Measurements from ENCODE around the gene FRMD3.
"Not testable (repeated sequence)": the region's sequence is repeated elsewhere in the genome, so short reads cannot be mapped to it uniquely, and the experiment has no call there.

The FRMD3 gene

GRCh38 chr9:83526211-83526610, 12.0 kb downstream of the FRMD3 start:
- no peak for DNase-seq (ENCODE audit: low read depth, low spot score)
- Histone ChIP-seq H3K9me3 (ENCODE audit: control insufficient read depth, insufficient read depth, low read length) (no peaks in the 10 kb centered on the region), H3K4me3 (ENCODE audit: low read length) (no peak overlapping the region), H3K36me3 (ENCODE audit: control insufficient read depth, insufficient read depth, low read length) (no peaks in the 10 kb centered on the region), H3K4me1 (ENCODE audit: control insufficient read depth, insufficient read depth, low read length) (no peaks in the 10 kb centered on the region), H3K27me3 (ENCODE audit: control insufficient read depth, insufficient read depth, low read length) (no peaks in the 10 kb centered on the region), H3K27ac (ENCODE audit: low read length) (no peak overlapping the region)
- no CpG with 5 or more reads among the region's 2 CpGs for WGBS (ENCODE audit: insufficient coverage, insufficient read length)

GRCh38 chr9:83523684-83524083, 14.5 kb downstream of the FRMD3 start:
- H3K36me3 ChIP-seq (ENCODE audit: control insufficient read depth, insufficient read depth, low read length) = no peaks in the 10 kb centered on the region
- H3K27ac ChIP-seq (ENCODE audit: low read length) = no peak overlapping the region
- H3K4me3 ChIP-seq (ENCODE audit: low read length) = no peak overlapping the region
- no peak for DNase-seq (ENCODE audit: low read depth, low spot score)
- H3K27me3 ChIP-seq (ENCODE audit: control insufficient read depth, insufficient read depth, low read length) = no peaks in the 10 kb centered on the region
- H3K9me3 ChIP-seq (ENCODE audit: control insufficient read depth, insufficient read depth, low read length) = no peaks in the 10 kb centered on the region
- H3K4me1 ChIP-seq (ENCODE audit: control insufficient read depth, insufficient read depth, low read length) = no peaks in the 10 kb centered on the region

- Histone ChIP-seq H3K4me3 (ENCODE audit: low read length) (no peak overlapping the region), H3K4me1 (ENCODE audit: control insufficient read depth, insufficient read depth, low read length) (no peaks in the 10 kb centered on the region), H3K36me3 (ENCODE audit: control insufficient read depth, insufficient read depth, low read length) (no peaks in the 10 kb centered on the region), H3K9me3 (ENCODE audit: control insufficient read depth, insufficient read depth, low read length) (no peaks in the 10 kb centered on the region), H3K27ac (ENCODE audit: low read length) (no peak overlapping the region), H3K27me3 (ENCODE audit: control insufficient read depth, insufficient read depth, low read length) (no peaks in the 10 kb centered on the region)
- no CpG with 5 or more reads among the region's 4 CpGs for WGBS (ENCODE audit: insufficient coverage, insufficient read length)
- DNase-seq (ENCODE audit: low read depth, low spot score) = no peak
These were observed 16.8 kb downstream of the FRMD3 start for GRCh38 chr9:83521411-83521810.

GRCh38 chr9:83521011-83521410, 17.2 kb downstream of the FRMD3 start:
- H3K27ac ChIP-seq (ENCODE audit: low read length) = no peak overlapping the region
- no peak overlapping the region for H3K4me3 ChIP-seq (ENCODE audit: low read length)
- H3K36me3 ChIP-seq (ENCODE audit: control insufficient read depth, insufficient read depth, low read length) = no peaks in the 10 kb centered on the region
- H3K27me3 ChIP-seq (ENCODE audit: control insufficient read depth, insufficient read depth, low read length) = no peaks in the 10 kb centered on the region
- WGBS (ENCODE audit: insufficient coverage, insufficient read length) = no CpG with 5 or more reads among the region's 1 CpG
- H3K4me1 ChIP-seq (ENCODE audit: control insufficient read depth, insufficient read depth, low read length) = no peaks in the 10 kb centered on the region
- no peak for DNase-seq (ENCODE audit: low read depth, low spot score)
- no peaks in the 10 kb centered on the region for H3K9me3 ChIP-seq (ENCODE audit: control insufficient read depth, insufficient read depth, low read length)

- H3K9me3 ChIP-seq (ENCODE audit: control insufficient read depth, insufficient read depth, low read length) = no peaks in the 10 kb centered on the region
- H3K4me3 ChIP-seq (ENCODE audit: low read length) = no peak overlapping the region
- H3K27ac ChIP-seq (ENCODE audit: low read length) = no peak overlapping the region
- no peak for DNase-seq (ENCODE audit: low read depth, low spot score)
- H3K36me3 ChIP-seq (ENCODE audit: control insufficient read depth, insufficient read depth, low read length) = no peaks in the 10 kb centered on the region
- WGBS (ENCODE audit: insufficient coverage, insufficient read length) = no CpG with 5 or more reads among the region's 1 CpG
- H3K4me1 ChIP-seq (ENCODE audit: control insufficient read depth, insufficient read depth, low read length) = no peaks in the 10 kb centered on the region
- no peaks in the 10 kb centered on the region for H3K27me3 ChIP-seq (ENCODE audit: control insufficient read depth, insufficient read depth, low read length)
These were observed 17.9 kb downstream of the FRMD3 start for GRCh38 chr9:83520292-83520691.

- not testable (repeated sequence) for H3K36me3 ChIP-seq (ENCODE audit: control insufficient read depth, insufficient read depth, low read length); H3K9me3 ChIP-seq (ENCODE audit: control insufficient read depth, insufficient read depth, low read length); DNase-seq (ENCODE audit: low read depth, low spot score); H3K27ac ChIP-seq (ENCODE audit: low read length); H3K27me3 ChIP-seq (ENCODE audit: control insufficient read depth, insufficient read depth, low read length); H3K4me3 ChIP-seq (ENCODE audit: low read length); H3K4me1 ChIP-seq (ENCODE audit: control insufficient read depth, insufficient read depth, low read length)
These were observed 20.2 kb downstream of the FRMD3 start for GRCh38 chr9:83517980-83518379.

- H3K4me3 ChIP-seq (ENCODE audit: low read length) = no peak overlapping the region
- WGBS (ENCODE audit: insufficient coverage, insufficient read length) = no CpG with 5 or more reads among the region's 2 CpGs
- no peak overlapping the region for H3K27ac ChIP-seq (ENCODE audit: low read length)
These were observed 23.4 kb downstream of the FRMD3 start for GRCh38 chr9:83514767-83515166.

GRCh38 chr9:83512621-83513020, 25.6 kb downstream of the FRMD3 start:
- Histone ChIP-seq H3K36me3 (ENCODE audit: control insufficient read depth, insufficient read depth, low read length) (no peaks in the 10 kb centered on the region), H3K4me3 (ENCODE audit: low read length) (no peak overlapping the region), H3K27ac (ENCODE audit: low read length) (no peak overlapping the region), H3K9me3 (ENCODE audit: control insufficient read depth, insufficient read depth, low read length) (no peaks in the 10 kb centered on the region), H3K27me3 (ENCODE audit: control insufficient read depth, insufficient read depth, low read length) (no peaks in the 10 kb centered on the region), H3K4me1 (ENCODE audit: control insufficient read depth, insufficient read depth, low read length) (no peaks in the 10 kb centered on the region)
- no CpG with 5 or more reads among the region's 3 CpGs for WGBS (ENCODE audit: insufficient coverage, insufficient read length)
- DNase-seq (ENCODE audit: low read depth, low spot score) = no peak

More at GRCh38 chr9:83514767-83515166, 23.4 kb downstream of the FRMD3 start:
- H3K4me1 ChIP-seq (ENCODE audit: control insufficient read depth, insufficient read depth, low read length) = no peaks in the 10 kb centered on the region
- H3K27me3 ChIP-seq (ENCODE audit: control insufficient read depth, insufficient read depth, low read length) = no peaks in the 10 kb centered on the region
- no peak for DNase-seq (ENCODE audit: low read depth, low spot score)
- H3K36me3 ChIP-seq (ENCODE audit: control insufficient read depth, insufficient read depth, low read length) = no peaks in the 10 kb centered on the region
- H3K9me3 ChIP-seq (ENCODE audit: control insufficient read depth, insufficient read depth, low read length) = no peaks in the 10 kb centered on the region

- Histone ChIP-seq H3K4me3 (ENCODE audit: low read length) (no peak overlapping the region), H3K36me3 (ENCODE audit: control insufficient read depth, insufficient read depth, low read length) (no peaks in the 10 kb centered on the region), H3K9me3 (ENCODE audit: control insufficient read depth, insufficient read depth, low read length) (no peaks in the 10 kb centered on the region), H3K27ac (ENCODE audit: low read length) (no peak overlapping the region), H3K4me1 (ENCODE audit: control insufficient read depth, insufficient read depth, low read length) (no peaks in the 10 kb centered on the region), H3K27me3 (ENCODE audit: control insufficient read depth, insufficient read depth, low read length) (no peaks in the 10 kb centered on the region)
- WGBS (ENCODE audit: insufficient coverage, insufficient read length) = no CpG with 5 or more reads among the region's 1 CpG
- no peak for DNase-seq (ENCODE audit: low read depth, low spot score)
These were observed 27.1 kb downstream of the FRMD3 start for GRCh38 chr9:83511051-83511450.

GRCh38 chr9:83509402-83509801, 28.8 kb downstream of the FRMD3 start:
- no peak overlapping the region for H3K4me3 ChIP-seq (ENCODE audit: low read length)
- no peaks in the 10 kb centered on the region for H3K9me3 ChIP-seq (ENCODE audit: control insufficient read depth, insufficient read depth, low read length)
- no peaks in the 10 kb centered on the region for H3K36me3 ChIP-seq (ENCODE audit: control insufficient read depth, insufficient read depth, low read length)
- no peaks in the 10 kb centered on the region for H3K4me1 ChIP-seq (ENCODE audit: control insufficient read depth, insufficient read depth, low read length)
- H3K27ac ChIP-seq (ENCODE audit: low read length) = no peak overlapping the region
- no CpG with 5 or more reads among the region's 8 CpGs for WGBS (ENCODE audit: insufficient coverage, insufficient read length)
- DNase-seq (ENCODE audit: low read depth, low spot score) = no peak
- no peaks in the 10 kb centered on the region for H3K27me3 ChIP-seq (ENCODE audit: control insufficient read depth, insufficient read depth, low read length)

GRCh38 chr9:83508067-83508466, 30.1 kb downstream of the FRMD3 start:
- no CpG with 5 or more reads among the region's 4 CpGs for WGBS (ENCODE audit: insufficient coverage, insufficient read length)
- Histone ChIP-seq H3K27ac (ENCODE audit: low read length) (no peak overlapping the region), H3K27me3 (ENCODE audit: control insufficient read depth, insufficient read depth, low read length) (no peaks in the 10 kb centered on the region), H3K4me1 (ENCODE audit: control insufficient read depth, insufficient read depth, low read length) (no peaks in the 10 kb centered on the region), H3K9me3 (ENCODE audit: control insufficient read depth, insufficient read depth, low read length) (no peaks in the 10 kb centered on the region), H3K4me3 (ENCODE audit: low read length) (no peak overlapping the region), H3K36me3 (ENCODE audit: control insufficient read depth, insufficient read depth, low read length) (no peaks in the 10 kb centered on the region)
- DNase-seq (ENCODE audit: low read depth, low spot score) = no peak

Data from iPS DF 6.9 (cell line).